ENCODE results near the gene TBC1D8B. TPM values are rescaled to one million over a fixed set of nuclear protein-coding genes. Genes with fewer than 3 reads are reported as not detected.

TBC1D8B gene
- total RNA-seq, 1 donor from 2014 or later, result 6.9 TPM

- no peaks in the 10 kb centered on the region for H3K36me3 Mint-ChIP-seq
- no peak for TF ChIP-seq CTCF (conservative IDR thresholded peaks at IDR 0.05)
- no peak overlapping the region for H3K4me3 Mint-ChIP-seq
- H3K27me3 Mint-ChIP-seq, result no peaks in the 10 kb centered on the region
- no peak for DNase-seq (ENCODE audit: extremely low spot score, unreplicated experiment)
- no peak overlapping the region for H3K27ac Mint-ChIP-seq
- H3K4me1 Mint-ChIP-seq (ENCODE audit: unreplicated experiment), result no peaks in the 10 kb centered on the region
- no peaks in the 10 kb centered on the region for H3K9me3 Mint-ChIP-seq
Measured at GRCh38 chrX:106899276-106899675, 96.8 kb downstream of the TBC1D8B start.

DNA sequence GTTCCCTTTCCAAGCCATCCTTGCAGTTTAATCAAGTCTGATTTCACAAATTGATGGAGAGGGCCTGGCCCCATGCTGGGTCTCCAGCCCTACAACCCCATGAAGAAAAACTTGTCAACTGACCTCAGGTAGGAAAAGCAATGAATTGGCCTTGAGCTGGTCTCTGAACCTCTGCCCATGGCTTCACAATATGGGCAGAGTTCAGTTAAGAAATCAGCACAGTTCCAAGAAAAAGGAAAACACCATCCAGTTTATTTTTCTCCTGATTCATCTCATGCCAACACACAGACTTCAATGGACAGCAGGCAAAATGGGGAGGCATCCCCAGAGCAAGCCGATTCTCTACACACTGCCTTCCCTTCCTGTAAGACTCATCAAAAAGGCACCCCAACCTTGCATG lies 97.4 kb downstream of the TBC1D8B start:
- no peak for DNase-seq (ENCODE audit: extremely low spot score, unreplicated experiment)
- no peak overlapping the region for H3K27ac Mint-ChIP-seq
- no peak overlapping the region for H3K4me3 Mint-ChIP-seq
- H3K4me1 Mint-ChIP-seq (ENCODE audit: unreplicated experiment), result no peaks in the 10 kb centered on the region
- no peaks in the 10 kb centered on the region for H3K9me3 Mint-ChIP-seq
- TF ChIP-seq CTCF (conservative IDR thresholded peaks at IDR 0.05), result no peak
- H3K36me3 Mint-ChIP-seq, result no peaks in the 10 kb centered on the region
- no peaks in the 10 kb centered on the region for H3K27me3 Mint-ChIP-seq

DNA sequence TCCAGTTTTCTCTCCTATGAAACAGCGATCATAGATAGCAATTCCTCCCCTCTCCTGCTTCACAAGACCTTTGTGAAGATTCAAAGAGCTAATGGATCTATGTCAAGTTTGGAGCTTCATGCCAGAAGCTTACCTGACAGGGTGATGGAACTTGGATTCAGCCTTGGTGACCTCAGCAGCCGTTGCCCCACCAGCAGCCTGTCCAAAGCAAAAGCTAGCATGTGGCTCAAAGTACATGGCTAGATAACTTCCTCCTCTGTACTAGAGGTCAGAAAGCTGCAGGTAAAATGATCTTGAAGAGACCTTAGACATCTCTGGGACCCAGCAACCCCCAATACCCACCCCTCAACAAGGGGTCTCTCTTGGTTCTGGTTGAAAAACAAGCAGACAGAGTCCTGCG lies 98.9 kb downstream of the TBC1D8B start:
- DNase-seq (ENCODE audit: extremely low spot score, unreplicated experiment), result no peak
- Mint-ChIP-seq H3K9me3 (no peaks in the 10 kb centered on the region), H3K27ac (no peak overlapping the region), H3K4me1 (ENCODE audit: unreplicated experiment) (peaks cover 4% of the 10 kb centered on the region), H3K4me3 (no peak overlapping the region), H3K36me3 (no peaks in the 10 kb centered on the region), H3K27me3 (no peaks in the 10 kb centered on the region)
- no peak for TF ChIP-seq CTCF (conservative IDR thresholded peaks at IDR 0.05)

GRCh38 chrX:106901781-106902219 lies 99.3 kb downstream of the TBC1D8B start:
- no peak for TF ChIP-seq CTCF (conservative IDR thresholded peaks at IDR 0.05)
- H3K27ac Mint-ChIP-seq, result no peak overlapping the region
- no peak for DNase-seq (ENCODE audit: extremely low spot score, unreplicated experiment)
- no peaks in the 10 kb centered on the region for H3K36me3 Mint-ChIP-seq
- no peaks in the 10 kb centered on the region for H3K27me3 Mint-ChIP-seq
- H3K4me1 Mint-ChIP-seq (ENCODE audit: unreplicated experiment), result peaks cover 9% of the 10 kb centered on the region
- no peak overlapping the region for H3K4me3 Mint-ChIP-seq
- no peaks in the 10 kb centered on the region for H3K9me3 Mint-ChIP-seq

GRCh38 chrX:106902684-106903083 lies 100.2 kb downstream of the TBC1D8B start:
- no peak overlapping the region for H3K4me3 Mint-ChIP-seq
- no peaks in the 10 kb centered on the region for H3K9me3 Mint-ChIP-seq
- H3K27ac Mint-ChIP-seq, result no peak overlapping the region
- DNase-seq (ENCODE audit: extremely low spot score, unreplicated experiment), result no peak
- no peaks in the 10 kb centered on the region for H3K27me3 Mint-ChIP-seq
- peaks cover 11% of the 10 kb centered on the region for H3K4me1 Mint-ChIP-seq (ENCODE audit: unreplicated experiment)
- TF ChIP-seq CTCF (conservative IDR thresholded peaks at IDR 0.05), result no peak
- H3K36me3 Mint-ChIP-seq, result no peaks in the 10 kb centered on the region

- no peaks in the 10 kb centered on the region for H3K36me3 Mint-ChIP-seq
- H3K4me3 Mint-ChIP-seq, result no peak within 1 kb of the TSS
- no peaks in the 10 kb centered on the region for H3K27me3 Mint-ChIP-seq
- no peak for TF ChIP-seq CTCF (conservative IDR thresholded peaks at IDR 0.05)
- H3K27ac Mint-ChIP-seq, result no peak within 1 kb of the TSS
- no peak for DNase-seq (ENCODE audit: extremely low spot score, unreplicated experiment)
- peaks cover 11% of the 10 kb centered on the region for H3K4me1 Mint-ChIP-seq (ENCODE audit: unreplicated experiment)
- H3K9me3 Mint-ChIP-seq, result peaks cover 5% of the 10 kb centered on the region
Measured at GRCh38 chrX:106903291-106903824, 100.9 kb downstream of the TBC1D8B start, which contains the start of gene RIPPLY1. Gene RIPPLY1 (minus strand): TSS chrX:106903341. CDS start chrX:106903287, 54 bp downstream.
